NCI-H446 treated with DMSO at 0.1 percent for 48 hours (cell line): ENCODE data around the gene C19orf38.
"Not testable (repeated sequence)": the region's sequence is repeated elsewhere in the genome, so short reads cannot be mapped to it uniquely, and the experiment has no call there.

Experiments
- DNase-seq: peaks from one replicate; lab custom pipeline; 2025; lab: John Stamatoyannopoulos, UW

The C19orf38 gene

DNA sequence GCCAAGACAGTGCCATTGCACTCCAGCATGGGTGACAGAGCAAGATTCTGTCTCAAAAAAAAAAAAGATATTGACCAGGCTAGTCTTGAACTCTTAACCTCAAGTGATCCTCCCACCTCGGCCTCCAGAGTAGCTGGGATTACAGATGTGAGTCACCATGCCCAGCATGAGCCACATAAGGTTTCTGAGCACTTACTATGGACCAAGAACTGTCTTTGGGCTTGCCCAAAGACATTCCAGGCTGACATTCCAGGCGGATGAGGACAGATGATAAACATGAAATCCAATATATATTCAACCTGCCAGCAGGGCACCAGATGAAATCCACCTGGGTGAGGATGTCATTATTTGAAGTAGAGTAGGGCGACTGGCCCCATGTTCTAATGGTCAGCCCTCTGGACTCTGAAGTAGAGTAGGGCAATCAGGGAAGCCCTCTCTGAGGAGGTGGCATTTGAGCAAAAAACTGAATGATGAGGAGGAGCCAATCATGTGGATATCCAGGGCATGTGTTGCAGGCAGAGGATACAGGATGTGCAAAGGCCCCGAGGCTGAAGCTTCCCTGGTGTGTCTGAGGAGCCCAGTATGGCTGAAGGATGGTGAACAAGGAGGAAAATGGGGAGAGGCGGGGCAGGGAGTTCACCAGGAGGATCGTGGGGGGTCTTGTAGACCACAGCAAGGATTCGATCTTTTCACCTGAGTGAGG, 4.0 kb downstream of the C19orf38 start:
- no peak for DNase-seq

DNA sequence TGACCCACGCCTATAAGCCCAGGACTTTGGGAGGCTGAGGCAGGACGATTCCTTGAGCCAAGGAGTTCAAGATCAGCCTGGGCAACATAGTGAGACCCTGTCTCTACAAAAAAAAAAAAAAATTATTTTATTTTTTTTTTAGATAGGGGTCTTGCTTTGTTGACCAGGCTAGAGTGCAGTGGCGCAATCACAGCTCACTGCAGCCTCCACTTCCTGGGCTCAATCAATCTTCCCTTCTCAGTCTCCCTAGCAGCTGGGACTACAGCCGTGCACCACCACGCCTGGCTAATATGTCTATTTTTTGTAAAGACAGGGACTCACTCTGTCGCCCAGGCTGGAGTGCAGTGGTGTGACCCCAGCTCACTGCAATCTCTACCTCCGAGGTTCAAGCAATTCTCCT, 4.7 kb downstream of the C19orf38 start:
- DNase-seq, result no peak

DNA sequence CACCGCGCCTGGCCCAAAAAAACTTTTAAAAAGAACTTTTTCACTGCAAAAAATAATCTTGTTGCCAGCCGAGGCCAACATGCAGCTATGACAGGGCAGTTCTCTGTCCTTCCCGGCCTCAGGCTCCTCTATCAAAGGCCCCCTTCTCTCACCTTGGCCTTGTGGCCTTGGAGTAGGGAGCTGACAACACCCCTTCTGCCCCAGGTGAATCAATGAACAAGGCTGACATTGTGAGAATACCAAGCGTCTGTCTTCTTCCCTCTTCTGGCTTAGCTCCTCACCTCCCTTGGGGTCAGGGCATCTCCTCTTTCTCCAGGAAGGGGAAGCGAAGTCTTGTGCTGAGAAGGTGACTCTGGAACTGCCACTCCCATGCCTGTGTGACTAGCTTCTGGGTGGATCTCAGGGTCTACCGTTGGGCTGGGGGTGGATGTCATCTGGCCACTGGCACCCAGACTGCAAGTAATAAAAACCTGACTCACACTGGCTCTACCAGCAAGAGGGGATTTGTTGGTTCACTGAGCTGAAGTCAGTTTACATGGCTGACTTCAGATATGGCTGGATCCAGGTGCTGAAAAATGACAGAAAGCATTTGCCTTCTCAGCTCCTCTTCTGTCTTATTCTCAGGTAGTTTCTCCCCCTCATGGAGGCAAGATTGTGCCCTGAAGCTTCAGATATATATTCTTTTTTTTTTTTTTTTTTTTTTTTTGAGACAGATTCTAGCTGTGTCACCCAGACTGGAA, 6.3 kb downstream of the C19orf38 start:
- DNase-seq, result no peak

DNA sequence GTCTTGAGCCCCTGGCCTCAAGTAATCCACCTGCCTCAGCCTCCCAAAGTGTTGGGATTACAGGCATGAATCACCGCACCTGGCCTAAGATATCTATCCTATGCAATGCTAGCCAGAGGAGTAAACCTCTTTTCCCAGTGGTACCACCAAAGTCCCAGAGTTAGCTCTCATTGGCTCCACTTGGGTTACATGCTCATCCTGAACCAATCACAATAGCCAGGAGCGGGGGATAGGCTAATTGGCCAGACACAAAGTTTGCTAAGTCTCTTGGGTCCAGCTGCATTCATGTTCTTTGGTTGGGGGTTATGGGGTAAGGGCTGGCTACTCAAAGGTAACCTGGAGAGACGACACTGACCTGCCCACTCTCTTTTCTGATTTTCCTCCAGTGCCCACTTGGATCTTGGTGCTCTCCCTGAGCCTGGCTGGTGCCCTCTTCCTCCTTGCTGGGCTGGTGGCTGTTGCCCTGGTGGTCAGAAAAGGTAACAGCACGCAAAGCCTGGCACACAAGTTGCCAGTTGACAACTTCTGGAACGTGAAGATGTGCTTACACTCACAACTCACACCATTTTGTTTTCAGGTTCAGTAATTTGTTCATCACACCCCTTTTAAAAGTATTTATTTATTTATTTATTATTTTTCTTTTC, 7.8 kb downstream of the C19orf38 start:
- no peak for DNase-seq

DNA sequence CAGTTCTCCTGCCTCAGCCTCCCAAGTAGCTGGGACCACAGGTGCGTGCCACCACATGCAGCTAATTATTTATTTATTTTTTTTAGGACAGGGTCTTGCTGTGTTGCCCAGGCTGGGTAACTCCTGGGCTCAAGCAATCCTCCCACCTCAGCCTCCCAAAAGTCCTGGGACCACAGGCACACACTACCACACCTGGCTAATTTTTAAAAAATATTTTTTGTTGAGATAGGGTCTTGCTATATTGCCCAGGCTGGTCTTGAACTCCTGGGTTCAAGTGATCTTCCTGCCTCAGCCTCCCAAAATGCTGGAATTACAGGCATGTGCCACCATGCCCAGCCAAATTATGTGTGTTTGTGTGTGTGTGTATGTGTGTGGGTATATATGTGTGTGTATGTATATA, 8.7 kb downstream of the C19orf38 start:
- DNase-seq, result not testable (repeated sequence)

DNA sequence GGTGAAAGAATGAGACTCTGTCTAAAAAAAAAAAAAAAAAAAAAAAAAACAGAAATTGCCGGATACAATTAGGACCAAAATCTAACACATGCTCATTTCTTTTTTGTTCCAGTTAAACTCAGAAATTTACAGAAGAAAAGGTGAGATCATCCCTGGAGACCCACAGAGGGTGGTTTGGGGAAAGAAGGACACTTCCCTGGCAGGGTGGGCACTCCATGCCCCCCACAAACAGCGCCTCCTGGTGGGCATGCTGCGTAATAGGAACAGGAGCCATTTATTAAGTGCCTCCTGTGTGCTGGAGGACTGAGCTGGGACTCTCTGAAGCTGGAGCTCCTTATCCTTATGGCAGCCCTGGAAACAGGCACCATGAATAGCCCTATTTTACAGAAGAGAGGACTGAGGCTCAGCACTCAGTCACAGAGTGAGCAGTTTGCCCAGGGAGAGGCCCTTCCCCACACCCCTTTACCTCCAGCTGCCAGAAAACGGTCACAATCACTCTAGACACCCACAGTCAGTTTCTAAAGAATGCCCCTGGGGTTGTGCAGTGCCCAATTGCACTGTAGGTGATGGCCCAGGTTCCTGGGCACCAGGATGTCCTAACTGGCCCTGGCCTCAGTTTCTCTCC, 10.1 kb downstream of the C19orf38 start:
- no peak for DNase-seq

DNA sequence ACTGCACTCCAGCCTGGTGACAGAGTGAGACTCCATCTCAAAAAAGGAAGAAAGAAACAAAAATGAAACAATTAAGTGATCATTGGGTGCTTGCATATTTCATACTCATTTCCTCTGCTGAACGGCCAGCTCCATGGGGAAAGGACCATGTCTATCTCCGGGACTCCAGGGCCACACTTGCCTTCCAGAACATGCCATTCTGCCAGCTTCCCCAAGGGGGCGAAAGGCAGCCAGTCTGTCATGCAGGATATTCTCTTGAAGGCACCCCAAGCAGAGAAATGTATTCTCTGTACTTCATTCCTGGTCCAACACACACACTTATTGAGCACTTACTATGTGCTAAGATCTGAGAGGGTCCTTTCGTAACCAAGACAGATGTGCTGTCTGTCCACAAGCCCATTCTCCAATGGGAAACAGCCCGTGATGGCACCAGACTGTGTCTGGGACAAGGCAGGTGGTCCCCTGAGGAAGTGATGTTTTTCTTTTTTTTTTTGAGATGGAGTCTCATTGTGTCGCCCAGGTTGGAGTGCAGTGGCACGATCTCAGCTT, 13.0 kb downstream of the C19orf38 start:
- no peak for DNase-seq

DNA sequence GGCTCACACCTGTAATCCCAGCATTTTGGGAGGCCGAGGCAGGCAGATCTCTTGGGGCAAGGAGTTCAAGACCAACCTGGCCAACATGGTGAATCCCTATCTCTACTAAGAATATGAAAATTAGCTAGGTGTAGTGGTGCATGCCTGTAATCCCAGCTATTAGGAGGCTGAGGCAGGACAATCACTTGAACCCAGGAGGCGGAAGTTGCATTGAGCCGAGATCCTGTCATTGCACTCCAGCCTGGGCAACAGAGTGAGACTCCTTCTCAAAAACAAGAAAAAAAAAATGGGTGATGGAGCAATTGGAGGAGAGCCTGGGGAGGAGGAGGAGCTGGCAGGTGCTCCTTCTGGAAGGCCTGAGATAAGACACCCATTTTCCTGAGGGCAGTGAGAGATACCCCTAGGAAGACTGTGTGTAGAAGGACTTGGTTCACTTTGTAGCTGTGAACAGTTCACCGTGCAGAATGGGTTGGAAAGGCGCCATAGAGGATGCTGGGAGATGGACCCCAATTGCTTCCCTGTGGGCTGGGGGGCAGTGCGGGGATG, 14.4 kb downstream of the C19orf38 start:
- DNase-seq, result no peak

DNA sequence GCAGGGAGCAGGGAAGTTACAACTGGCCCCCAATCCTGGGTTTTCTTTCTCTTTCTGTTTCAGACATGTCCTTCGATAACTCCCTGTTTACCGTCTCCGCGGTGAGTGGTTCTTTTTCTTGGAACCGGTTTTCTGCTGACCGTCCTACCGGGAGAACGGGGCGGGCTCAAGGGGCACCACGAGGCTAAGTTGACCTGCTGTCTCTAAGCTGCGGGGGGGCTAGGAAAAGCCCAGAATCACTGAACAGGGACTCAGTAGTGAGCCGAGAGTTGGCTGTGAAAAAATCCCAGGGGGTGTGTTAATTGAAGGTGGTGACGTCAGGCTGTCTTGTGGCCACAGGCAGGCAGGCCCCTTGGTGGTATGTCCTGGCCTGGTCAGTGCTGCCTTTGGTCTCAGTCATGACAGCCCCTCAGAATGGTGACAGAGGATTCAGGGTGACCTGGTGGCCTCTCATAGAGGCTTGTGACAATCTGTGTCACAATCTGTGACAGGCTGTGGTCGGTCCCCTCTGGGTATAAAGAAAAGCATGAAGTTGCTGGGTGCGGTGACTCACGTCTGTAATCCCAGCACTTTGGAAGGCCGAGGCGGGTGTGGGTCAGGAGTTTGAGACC, 15.0 kb downstream of the C19orf38 start:
- no peak for DNase-seq

DNA sequence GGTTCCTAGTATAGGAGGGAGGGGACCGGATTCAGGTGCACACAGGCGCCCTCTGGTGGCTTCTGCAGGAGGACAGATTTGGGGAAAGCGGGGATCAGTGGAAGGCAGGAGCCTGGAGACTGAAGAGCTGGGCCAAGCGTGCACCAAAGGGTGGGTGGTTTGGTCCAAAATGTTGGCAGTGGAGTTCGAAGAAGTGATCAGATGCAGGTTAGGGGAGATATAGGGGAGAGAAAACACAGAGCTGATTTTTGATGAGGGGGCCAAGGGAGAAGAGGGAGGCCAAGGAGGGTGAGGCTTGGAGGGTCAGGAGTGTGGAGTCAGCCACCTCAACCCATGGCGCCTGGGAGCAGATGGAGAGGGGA, 16.3 kb downstream of the C19orf38 start:
- DNase-seq, result peak; percentile 54

DNA sequence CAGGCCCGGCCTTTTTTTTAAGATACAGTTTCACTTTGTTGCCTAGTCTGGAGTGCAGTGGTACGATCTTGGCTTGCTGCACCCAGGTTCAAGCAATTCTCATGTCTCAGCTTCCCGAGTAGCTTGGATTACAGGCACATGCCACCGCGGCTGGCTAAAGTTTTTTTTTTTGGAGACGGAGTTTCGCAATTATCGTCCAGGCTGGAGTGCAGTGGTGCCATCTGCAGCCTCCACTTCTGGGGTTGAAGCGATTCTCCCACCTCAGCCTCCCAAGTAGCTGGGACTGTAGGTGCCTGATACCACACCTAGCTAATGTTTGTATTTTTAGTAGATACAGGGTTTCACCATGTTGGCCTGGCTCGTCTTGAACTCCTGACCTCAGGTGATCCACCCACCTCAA, 18.3 kb downstream of the C19orf38 start:
- no peak for DNase-seq

DNA sequence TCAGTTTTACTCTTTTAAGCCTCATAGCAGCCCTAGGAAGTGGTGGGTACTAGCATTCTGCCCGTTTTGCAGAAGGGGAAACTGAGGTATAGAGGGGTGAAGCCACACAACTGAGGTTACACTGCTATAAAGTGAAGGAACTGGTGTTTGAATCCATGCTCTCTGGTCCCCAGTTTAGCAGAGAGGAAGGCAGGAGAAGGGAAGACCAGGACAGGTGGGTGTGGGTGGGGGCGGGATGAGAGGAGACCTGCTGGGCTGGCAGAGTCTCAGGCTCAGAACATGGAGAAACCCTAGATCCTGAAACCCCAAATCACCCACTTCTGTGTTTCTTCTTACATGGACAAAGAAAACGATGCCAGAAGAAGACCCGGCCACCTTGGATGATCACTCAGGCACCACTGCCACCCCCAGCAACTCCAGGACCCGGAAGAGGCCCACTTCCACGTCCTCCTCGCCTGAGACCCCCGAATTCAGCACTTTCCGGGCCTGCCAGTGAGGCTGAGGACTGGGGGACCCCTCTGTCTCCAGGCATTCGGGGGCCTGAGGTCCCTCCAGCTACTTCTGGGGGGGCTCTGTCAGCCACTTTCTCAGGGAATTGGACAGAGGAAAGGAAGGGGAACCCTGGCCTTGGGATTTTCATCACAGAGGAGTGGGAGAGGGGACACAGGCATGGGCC, 20.8 kb downstream of the C19orf38 start:
- no peak for DNase-seq

DNA sequence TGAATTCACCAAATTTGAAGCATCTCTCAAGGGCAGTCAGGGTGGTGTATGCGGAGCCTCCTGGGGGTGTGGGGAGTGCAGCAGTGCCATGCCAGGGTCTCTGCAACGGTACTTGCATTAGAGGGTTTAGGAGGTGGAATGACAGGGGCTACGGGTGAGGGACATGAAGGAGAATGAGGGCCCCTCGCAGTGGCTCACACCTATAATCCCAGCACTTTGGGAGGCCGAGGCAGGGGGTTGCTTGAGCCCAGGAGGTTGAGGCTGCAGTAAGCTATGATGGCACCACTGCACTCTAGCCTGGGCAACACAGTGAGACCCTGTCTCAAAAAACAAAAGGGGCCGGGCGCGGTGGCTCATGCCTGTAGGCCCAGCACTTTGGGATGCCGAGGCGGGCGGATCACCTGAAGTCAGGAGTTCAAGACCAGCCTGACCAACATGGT, 21.7 kb downstream of the C19orf38 start:
- DNase-seq, result not testable (repeated sequence)

DNA sequence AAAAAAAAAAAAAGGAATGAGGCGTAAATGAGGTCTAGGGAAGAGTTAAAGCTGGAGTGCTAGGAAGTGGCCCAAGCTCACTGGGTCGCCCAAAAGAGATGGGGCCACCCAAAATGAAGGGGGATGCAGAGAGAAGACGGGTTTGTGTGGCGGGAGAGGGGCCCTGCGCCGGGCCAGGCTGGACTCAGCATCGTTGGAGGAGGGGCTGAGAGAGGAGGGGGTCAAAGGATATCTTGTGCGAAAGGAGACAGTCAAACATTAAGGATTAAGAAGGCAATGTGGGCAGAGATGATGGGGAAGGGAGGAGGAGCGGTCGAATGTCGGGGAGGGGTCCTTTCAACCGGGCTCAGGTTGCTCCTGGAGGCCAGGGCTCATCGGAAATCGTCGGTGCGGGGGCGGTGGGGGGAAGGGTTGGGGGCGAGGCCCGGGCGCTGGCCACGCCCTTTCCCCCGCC, 22.3 kb downstream of the C19orf38 start:
- DNase-seq, result no peak

DNA sequence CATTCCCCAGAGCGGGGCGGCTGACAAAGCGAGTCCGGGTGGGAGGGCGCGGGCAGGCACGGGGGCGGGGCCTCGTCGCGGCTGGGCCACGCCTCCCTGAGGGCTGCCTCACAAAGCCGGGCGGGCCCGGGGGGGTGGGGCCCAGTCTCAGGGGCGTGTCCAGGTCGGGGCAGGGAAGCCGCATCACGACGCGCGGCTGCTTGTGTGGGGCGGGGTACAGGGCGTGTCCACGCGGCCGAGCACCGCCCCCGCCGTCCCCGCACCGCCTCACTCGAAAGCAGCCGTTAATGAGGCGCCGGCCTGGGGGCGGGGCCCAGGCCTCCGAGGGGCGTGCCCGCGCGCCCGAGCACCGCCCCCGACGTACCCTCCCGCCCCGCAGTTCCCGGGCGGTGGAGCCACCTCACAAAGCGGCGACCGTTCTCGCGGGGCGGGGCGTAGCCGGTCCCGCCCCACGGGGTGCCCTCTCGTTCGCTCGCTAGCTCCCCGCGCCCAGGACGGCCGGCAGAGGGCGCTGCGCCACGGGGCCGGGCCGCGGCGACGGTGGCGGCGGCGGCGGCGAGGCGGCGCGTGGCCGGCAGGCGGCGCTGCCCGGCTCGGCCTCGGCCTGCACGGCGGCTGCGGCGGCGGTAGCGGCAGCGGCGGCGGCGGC, 22.9 kb downstream of the C19orf38 start, which contains the start of gene CARM1:
TSS of gene CARM1 (plus strand) at position 599 of the 649 bp plus-strand sequence. CDS start 150 bp downstream, outside the sequence.
- peak; percentile 96 for DNase-seq

DNA sequence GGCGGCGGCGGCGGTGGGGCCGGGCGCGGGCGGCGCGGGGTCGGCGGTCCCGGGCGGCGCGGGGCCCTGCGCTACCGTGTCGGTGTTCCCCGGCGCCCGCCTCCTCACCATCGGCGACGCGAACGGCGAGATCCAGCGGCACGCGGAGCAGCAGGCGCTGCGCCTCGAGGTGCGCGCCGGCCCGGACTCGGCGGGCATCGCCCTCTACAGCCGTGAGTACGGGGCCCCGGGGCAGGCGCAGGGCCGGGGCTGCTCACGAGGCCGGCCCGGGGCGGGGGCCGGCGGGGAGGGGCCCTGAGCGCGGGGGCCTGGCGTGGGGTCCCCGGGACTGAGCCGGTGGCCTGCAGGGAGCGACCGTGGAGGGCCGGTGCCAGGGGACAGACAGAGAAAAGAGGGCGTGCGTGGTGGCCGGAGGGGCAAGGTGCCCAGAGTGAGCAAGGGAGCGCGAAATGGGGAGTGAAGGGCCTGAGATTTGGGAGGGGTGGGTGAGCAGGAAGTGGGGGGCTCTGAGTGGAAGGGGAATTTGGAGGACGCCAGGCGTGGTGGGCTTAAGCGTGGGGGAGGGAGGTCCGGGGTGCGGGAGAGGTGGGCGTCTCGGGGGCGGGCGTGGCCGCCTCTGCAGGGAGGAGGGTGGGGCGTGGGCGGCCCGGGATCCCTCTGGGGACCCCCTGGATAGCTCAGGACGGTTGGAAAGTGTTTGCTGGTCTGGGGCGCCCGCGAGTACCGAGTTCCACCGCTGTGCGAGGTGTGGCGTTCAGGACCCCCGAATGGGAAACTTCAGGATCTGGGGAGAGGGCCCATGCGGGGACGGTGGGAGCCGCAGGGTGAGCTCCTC, 23.7 kb downstream of the C19orf38 start:
- DNase-seq, result no peak

DNA sequence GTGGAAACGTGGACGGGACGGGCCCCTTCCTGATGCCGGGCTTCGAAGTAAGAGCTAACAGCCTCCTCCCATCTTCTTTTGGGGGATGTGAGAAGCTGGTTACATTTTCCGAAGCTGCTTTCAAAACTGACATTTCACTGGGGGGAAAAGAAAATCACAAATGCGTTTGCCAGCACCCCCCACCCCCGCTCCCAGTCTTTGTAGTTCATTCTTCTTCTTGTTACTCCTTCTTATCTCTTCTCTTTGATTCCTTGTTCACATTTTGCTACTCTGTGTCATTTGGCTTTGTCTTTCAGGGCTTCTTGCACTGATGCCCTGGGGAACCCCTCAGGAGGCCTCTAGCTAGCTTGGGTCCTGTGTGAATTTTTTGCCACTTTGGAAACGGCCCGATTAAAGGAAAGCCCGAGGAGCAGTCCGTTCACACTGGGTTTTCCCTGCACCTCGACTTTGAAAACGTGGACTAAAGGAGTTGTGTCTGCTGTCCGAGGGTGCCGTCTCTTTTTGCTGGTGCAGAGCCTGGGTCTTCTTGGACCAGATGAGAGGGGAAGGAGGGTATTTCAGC, 24.4 kb downstream of the C19orf38 start:
- DNase-seq, result no peak

DNA sequence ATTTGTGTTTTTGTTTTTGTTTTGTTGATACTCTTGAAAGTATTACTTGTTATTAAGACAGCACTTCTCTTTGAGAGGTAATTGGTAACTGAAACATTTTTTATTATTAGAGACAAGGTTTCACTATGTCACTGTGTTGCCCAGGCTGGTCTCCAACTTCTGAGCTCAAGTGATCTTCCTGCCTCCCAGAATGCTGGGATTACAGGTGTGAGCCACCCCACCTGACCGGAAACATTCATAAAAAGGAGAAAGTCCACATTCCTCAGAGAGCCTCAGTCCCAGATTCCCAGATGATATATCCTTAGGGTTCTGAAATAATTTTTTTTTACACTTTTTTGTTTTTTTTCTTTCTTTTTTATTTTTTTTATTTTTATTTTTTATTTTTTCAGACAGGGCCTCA, 25.8 kb downstream of the C19orf38 start:
- DNase-seq, result no peak
